ENCODE data around the gene ANKS4B.
A peak's percentile ranks its signal among the peaks of the same experiment; 100 is the strongest.
"Not testable (repeated sequence)": the region's sequence is repeated elsewhere in the genome, so short reads cannot be mapped to it uniquely, and the experiment has no call there.

The ANKS4B gene

GRCh38 chr16:21233521-21234150 lies at the start of gene ANKS4B:
ANKS4B (plus strand) TSS chr16:21233699; CDS start chr16:21233738, 39 bp downstream.
- peak; percentile 72 for DNase-seq (ENCODE audit: low spot score)

GRCh38 chr16:21183995-21184394 lies 49.5 kb upstream of the ANKS4B start:
- no peak for DNase-seq (ENCODE audit: low spot score)

GRCh38 chr16:21184834-21185233 lies 48.7 kb upstream of the ANKS4B start:
- DNase-seq (ENCODE audit: low spot score) = no peak

GRCh38 chr16:21185659-21186325 lies 47.7 kb upstream of the ANKS4B start:
- DNase-seq (ENCODE audit: low spot score) = no peak

- no peak for DNase-seq (ENCODE audit: low spot score)
Observed at GRCh38 chr16:21186326-21186691, 47.2 kb upstream of the ANKS4B start.

GRCh38 chr16:21189311-21189710 lies 44.2 kb upstream of the ANKS4B start:
- DNase-seq (ENCODE audit: low spot score) = no peak

GRCh38 chr16:21190013-21190412 lies 43.5 kb upstream of the ANKS4B start:
- no peak for DNase-seq (ENCODE audit: low spot score)

- no peak for DNase-seq (ENCODE audit: low spot score)
Observed at GRCh38 chr16:21190599-21190998, 42.9 kb upstream of the ANKS4B start.

- no peak for DNase-seq (ENCODE audit: low spot score)
Observed at GRCh38 chr16:21192991-21193390, 40.5 kb upstream of the ANKS4B start.

- DNase-seq (ENCODE audit: low spot score) = no peak
Observed at GRCh38 chr16:21194771-21195301, 38.7 kb upstream of the ANKS4B start.

- not testable (repeated sequence) for DNase-seq (ENCODE audit: low spot score)
Observed at GRCh38 chr16:21195330-21195729, 38.2 kb upstream of the ANKS4B start.

- no peak for DNase-seq (ENCODE audit: low spot score)
Observed at GRCh38 chr16:21197112-21197511, 36.4 kb upstream of the ANKS4B start.

GRCh38 chr16:21197621-21198020 lies 35.9 kb upstream of the ANKS4B start:
- DNase-seq (ENCODE audit: low spot score) = no peak

- DNase-seq (ENCODE audit: low spot score) = no peak
Observed at GRCh38 chr16:21199607-21200218, 33.8 kb upstream of the ANKS4B start.

- no peak for DNase-seq (ENCODE audit: low spot score)
Observed at GRCh38 chr16:21203155-21203797, 30.2 kb upstream of the ANKS4B start.

- DNase-seq (ENCODE audit: low spot score) = no peak
Observed at GRCh38 chr16:21205303-21205702, 28.2 kb upstream of the ANKS4B start.

GRCh38 chr16:21206550-21206949 lies 26.9 kb upstream of the ANKS4B start:
- no peak for DNase-seq (ENCODE audit: low spot score)

- DNase-seq (ENCODE audit: low spot score) = no peak
Observed at GRCh38 chr16:21208446-21209230, 24.9 kb upstream of the ANKS4B start.

- no peak for DNase-seq (ENCODE audit: low spot score)
Observed at GRCh38 chr16:21211486-21211885, 22.0 kb upstream of the ANKS4B start, which contains the start of gene ZP2. ZP2 (minus strand) TSS chr16:21211574; CDS start chr16:21211547, 27 bp downstream.

GRCh38 chr16:21214086-21214485 lies 19.4 kb upstream of the ANKS4B start:
- DNase-seq (ENCODE audit: low spot score) = no peak

GRCh38 chr16:21217121-21217520 lies 16.4 kb upstream of the ANKS4B start:
- no peak for DNase-seq (ENCODE audit: low spot score)

GRCh38 chr16:21218153-21218552 lies 15.3 kb upstream of the ANKS4B start:
- DNase-seq (ENCODE audit: low spot score) = no peak
